Calu3 (cell line): ENCODE results near the gene CLDN6. TPM values are rescaled to one million over a fixed set of nuclear protein-coding genes. Genes with fewer than 3 reads are reported as not detected.

Experiments used
- BruUV-seq: library from RNA; stranded (reverse); fragments of 400-500 nt; replicated peaks from 2 replicates; lab custom pipeline; 2021; lab: Mats Ljungman, UMichigan
- CTCF ChIA-PET: fragments of 300-600 bp; sonication (Branson Sonifier 250); formaldehyde crosslinking; loops from one replicate; lab custom pipeline; 2022; ENCODE audit warnings: antibody characterized with exemption; lab: Charles Lee
- DNase-seq: peaks from one replicate; pipeline ENCODE4 v3.0.0; 2022
- H3K27ac Mint-ChIP-seq: one replicate; pipeline ENCODE4 v1.8.0; 2022; ENCODE audit warnings: mixed read lengths; ENCODE audit not compliant: unreplicated experiment
- H3K27me3 Mint-ChIP-seq: one replicate; pipeline ENCODE4 v1.8.0; 2022; ENCODE audit warnings: mixed read lengths; ENCODE audit not compliant: unreplicated experiment
- H3K36me3 Mint-ChIP-seq: one replicate; pipeline ENCODE4 v1.8.0; 2022; ENCODE audit warnings: mild to moderate bottlenecking, moderate library complexity, mixed read lengths; ENCODE audit not compliant: insufficient read depth, unreplicated experiment
- H3K4me1 Mint-ChIP-seq: one replicate; pipeline ENCODE4 v1.8.0; 2022; ENCODE audit warnings: mild to moderate bottlenecking, low read depth, mixed read lengths; ENCODE audit not compliant: unreplicated experiment
- H3K4me3 Mint-ChIP-seq: one replicate; pipeline ENCODE4 v1.8.0; 2022; ENCODE audit warnings: mild to moderate bottlenecking, low read depth, moderate library complexity, mixed read lengths; ENCODE audit not compliant: unreplicated experiment
- H3K9me3 Mint-ChIP-seq: one replicate; pipeline ENCODE4 v1.8.0; 2022; ENCODE audit warnings: low read depth, mixed read lengths; ENCODE audit not compliant: unreplicated experiment
- intact Hi-C: fragments of 100-400 bp; cut with micrococcal nuclease; formaldehyde crosslinking; loops from one replicate; pipeline ENCODE4 v1.10.0; 2022; ENCODE audit not compliant: unreplicated experiment
- total RNA-seq: library from RNA; stranded (reverse); gene quantifications from 2 replicates; pipeline ENCODE4 v1.2.3, GENCODE V29; 2022
- TF ChIP-seq, protein P1 (sequence below): fragments of 200-600 bp; IDR thresholded peaks from one replicate; pipeline ENCODE4 v1.8.0; 2022; ENCODE audit warnings: antibody characterized with exemption; ENCODE audit not compliant: unreplicated experiment

CLDN6 gene
- total RNA-seq, 1 experiment from 2014 or later, result 2.1 TPM

- intact Hi-C loops, result no loop called here
- Mint-ChIP-seq H3K9me3 (no peaks in the 10 kb centered on the region), H3K4me3 (no peak overlapping the region), H3K27me3 (no peaks in the 10 kb centered on the region), H3K4me1 (peaks cover 8% of the 10 kb centered on the region), H3K27ac (no peak overlapping the region), H3K36me3 (peaks cover 21% of the 10 kb centered on the region)
- CTCF ChIA-PET, result no interaction called here
- BruUV-seq, result no TSS peak
- TF ChIP-seq, protein P1, sequence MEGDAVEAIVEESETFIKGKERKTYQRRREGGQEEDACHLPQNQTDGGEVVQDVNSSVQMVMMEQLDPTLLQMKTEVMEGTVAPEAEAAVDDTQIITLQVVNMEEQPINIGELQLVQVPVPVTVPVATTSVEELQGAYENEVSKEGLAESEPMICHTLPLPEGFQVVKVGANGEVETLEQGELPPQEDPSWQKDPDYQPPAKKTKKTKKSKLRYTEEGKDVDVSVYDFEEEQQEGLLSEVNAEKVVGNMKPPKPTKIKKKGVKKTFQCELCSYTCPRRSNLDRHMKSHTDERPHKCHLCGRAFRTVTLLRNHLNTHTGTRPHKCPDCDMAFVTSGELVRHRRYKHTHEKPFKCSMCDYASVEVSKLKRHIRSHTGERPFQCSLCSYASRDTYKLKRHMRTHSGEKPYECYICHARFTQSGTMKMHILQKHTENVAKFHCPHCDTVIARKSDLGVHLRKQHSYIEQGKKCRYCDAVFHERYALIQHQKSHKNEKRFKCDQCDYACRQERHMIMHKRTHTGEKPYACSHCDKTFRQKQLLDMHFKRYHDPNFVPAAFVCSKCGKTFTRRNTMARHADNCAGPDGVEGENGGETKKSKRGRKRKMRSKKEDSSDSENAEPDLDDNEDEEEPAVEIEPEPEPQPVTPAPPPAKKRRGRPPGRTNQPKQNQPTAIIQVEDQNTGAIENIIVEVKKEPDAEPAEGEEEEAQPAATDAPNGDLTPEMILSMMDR, result no peak
- DNase-seq, result no peak
Measured at GRCh38 chr16:2990891-2991290, 27.1 kb downstream of the CLDN6 start.

GRCh38 chr16:2988590-2989099, 29.3 kb downstream of the CLDN6 start:
- no peak overlapping the region for H3K4me3 Mint-ChIP-seq
- intact Hi-C loops, result no loop called here
- TF ChIP-seq, protein P1, result no peak
- H3K27ac Mint-ChIP-seq, result no peak overlapping the region
- BruUV-seq, result no TSS peak
- CTCF ChIA-PET, result interaction anchor here (1.3 kb wide), 1 partner anchor 19 kb away, joined by 3 read pairs; no protein-coding TSS in a partner anchor
- no peaks in the 10 kb centered on the region for H3K27me3 Mint-ChIP-seq
- peaks cover 18% of the 10 kb centered on the region for H3K36me3 Mint-ChIP-seq
- DNase-seq, result no peak
- H3K9me3 Mint-ChIP-seq, result no peaks in the 10 kb centered on the region
- peaks cover 13% of the 10 kb centered on the region for H3K4me1 Mint-ChIP-seq

DNA sequence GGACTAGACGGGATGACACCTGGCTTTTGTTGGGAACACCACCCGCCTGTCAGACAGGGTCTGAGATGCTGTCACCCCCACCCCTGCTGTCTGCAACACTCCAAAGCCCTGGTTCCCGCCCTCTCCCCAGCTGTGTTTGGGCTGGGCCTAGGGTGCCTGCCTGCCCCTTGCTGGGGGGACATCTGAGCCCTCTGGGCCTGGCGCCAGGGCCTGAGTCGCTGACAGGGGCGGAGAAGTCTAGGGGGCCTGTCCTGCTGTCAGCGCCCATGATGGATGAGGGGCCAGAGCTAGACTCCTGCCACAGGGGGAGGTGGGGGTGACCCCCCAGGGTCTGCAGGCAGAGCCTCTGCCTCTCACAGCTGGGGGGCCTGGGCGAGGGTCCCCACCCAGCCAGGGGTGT, 30.1 kb downstream of the CLDN6 start:
- CTCF ChIA-PET, result interaction anchor here (1.3 kb wide), 1 partner anchor 18 kb away, joined by 3 read pairs; no protein-coding TSS in a partner anchor
- TF ChIP-seq, protein P1, result no peak
- BruUV-seq, result no TSS peak
- H3K4me3 Mint-ChIP-seq, result no peak overlapping the region
- H3K36me3 Mint-ChIP-seq, result peaks cover 21% of the 10 kb centered on the region
- peaks cover 16% of the 10 kb centered on the region for H3K4me1 Mint-ChIP-seq
- intact Hi-C loops, result no loop called here
- no peaks in the 10 kb centered on the region for H3K27me3 Mint-ChIP-seq
- H3K27ac Mint-ChIP-seq, result no peak overlapping the region
- H3K9me3 Mint-ChIP-seq, result no peaks in the 10 kb centered on the region
- no peak for DNase-seq

GRCh38 chr16:2987286-2987685, 30.7 kb downstream of the CLDN6 start:
- Mint-ChIP-seq H3K9me3 (no peaks in the 10 kb centered on the region), H3K4me3 (no peak overlapping the region), H3K27ac (no peak overlapping the region), H3K4me1 (peaks cover 20% of the 10 kb centered on the region), H3K27me3 (no peaks in the 10 kb centered on the region), H3K36me3 (peaks cover 23% of the 10 kb centered on the region)
- TF ChIP-seq, protein P1, result no peak
- no peak for DNase-seq
- intact Hi-C loops, result no loop called here
- CTCF ChIA-PET, result interaction anchor here (1.3 kb wide), 1 partner anchor 17 kb away, joined by 3 read pairs; no protein-coding TSS in a partner anchor
- no TSS peak for BruUV-seq
